ENCODE results near the gene CCNA2.
A peak's percentile ranks its signal among the peaks of the same experiment; 100 is the strongest.

Gene CCNA2

GRCh38 chr4:121819216-121819965, 4.3 kb downstream of the CCNA2 start:
- no peaks in the 10 kb centered on the region for H3K9me3 Mint-ChIP-seq
- DNase-seq (no peak), ATAC-seq (no peak)
- no peaks in the 10 kb centered on the region for H3K27me3 Mint-ChIP-seq
- H3K27ac Mint-ChIP-seq: peak overlapping the region in 1 of 2 donors; percentile 12
- peaks cover 17% of the 10 kb centered on the region for H3K4me1 Mint-ChIP-seq
- H3K4me3 Mint-ChIP-seq: no peak overlapping the region

GRCh38 chr4:121818215-121818614, 5.5 kb downstream of the CCNA2 start:
- ATAC-seq: no peak

GRCh38 chr4:121817701-121818100, 6.0 kb downstream of the CCNA2 start:
- Mint-ChIP-seq H3K27me3 (no peaks in the 10 kb centered on the region), H3K4me1 (peaks cover 28% of the 10 kb centered on the region)
- no peak for ATAC-seq

More at GRCh38 chr4:121818215-121818614, 5.5 kb downstream of the CCNA2 start:
- H3K4me1 Mint-ChIP-seq: peaks cover 24% of the 10 kb centered on the region
- H3K4me3 Mint-ChIP-seq: no peak overlapping the region
- peak overlapping the region in 1 of 2 donors; percentile 29 for H3K27ac Mint-ChIP-seq
- no peaks in the 10 kb centered on the region for H3K9me3 Mint-ChIP-seq
- DNase-seq: no peak
- no peaks in the 10 kb centered on the region for H3K27me3 Mint-ChIP-seq

GRCh38 chr4:121817006-121817405, 6.7 kb downstream of the CCNA2 start:
- Mint-ChIP-seq H3K4me3 (no peak overlapping the region), H3K27me3 (no peaks in the 10 kb centered on the region), H3K9me3 (no peaks in the 10 kb centered on the region), H3K4me1 (peaks cover 23% of the 10 kb centered on the region), H3K27ac (no peak overlapping the region)
- DNase-seq (no peak), ATAC-seq (no peak)

More at GRCh38 chr4:121817701-121818100, 6.0 kb downstream of the CCNA2 start:
- DNase-seq: no peak
- H3K4me3 Mint-ChIP-seq: no peak overlapping the region
- no peaks in the 10 kb centered on the region for H3K9me3 Mint-ChIP-seq
- H3K27ac Mint-ChIP-seq: peak overlapping the region in 1 of 2 donors; percentile 29

DNA sequence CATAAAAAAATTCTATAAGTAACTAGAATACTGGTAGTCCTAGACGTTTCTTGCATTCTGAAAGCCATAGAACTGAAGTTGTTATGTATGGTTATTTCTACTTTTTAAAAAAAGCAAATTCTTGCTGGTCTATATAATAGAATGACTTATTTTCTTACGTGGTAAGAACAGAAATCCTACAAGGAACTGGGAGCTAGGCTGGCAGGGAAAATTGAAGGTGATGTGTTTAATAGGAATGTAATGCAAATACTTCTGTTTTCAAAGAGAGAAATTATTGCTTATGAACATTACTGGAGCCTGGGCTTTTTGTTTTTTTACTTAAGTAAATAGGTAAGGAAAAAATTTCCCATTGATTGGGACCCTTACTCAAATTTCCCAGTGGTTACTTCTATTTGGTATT, 8.9 kb downstream of the CCNA2 start:
- no peaks in the 10 kb centered on the region for H3K27me3 Mint-ChIP-seq
- H3K27ac Mint-ChIP-seq: no peak overlapping the region

GRCh38 chr4:121811122-121811521, 12.6 kb downstream of the CCNA2 start:
- H3K27me3 Mint-ChIP-seq: no peaks in the 10 kb centered on the region
- no peaks in the 10 kb centered on the region for H3K9me3 Mint-ChIP-seq
- H3K27ac Mint-ChIP-seq: no peak overlapping the region
- H3K4me3 Mint-ChIP-seq: no peak overlapping the region
- ATAC-seq (peak; percentile 79), DNase-seq (no peak)
- peaks cover 18% of the 10 kb centered on the region for H3K4me1 Mint-ChIP-seq

More for the DNA sequence above, 8.9 kb downstream of the CCNA2 start:
- ATAC-seq (no peak), DNase-seq (no peak)
- Mint-ChIP-seq H3K4me1 (peaks cover 23% of the 10 kb centered on the region), H3K4me3 (no peak overlapping the region), H3K9me3 (no peaks in the 10 kb centered on the region)

DNA sequence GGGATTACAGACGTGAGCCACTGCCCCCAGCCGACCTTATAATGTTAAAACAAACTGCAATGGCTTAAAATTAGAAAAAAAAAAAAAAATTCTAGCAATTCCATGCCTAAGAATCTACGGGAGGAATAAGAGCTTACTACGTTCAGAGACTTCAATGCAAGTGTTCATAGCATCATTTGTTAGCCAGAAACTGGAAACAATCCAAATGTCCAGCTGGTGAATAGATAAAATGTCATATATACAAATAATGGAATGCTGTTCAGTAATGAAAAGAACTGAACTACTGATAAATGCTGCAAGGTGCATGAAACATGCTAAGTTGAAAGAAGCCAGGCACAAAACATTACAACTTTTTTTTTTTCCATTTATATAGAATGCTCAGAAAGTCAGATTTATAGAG, 17.3 kb downstream of the CCNA2 start:
- DNase-seq: no peak
- Mint-ChIP-seq H3K9me3 (no peaks in the 10 kb centered on the region), H3K27me3 (no peaks in the 10 kb centered on the region), H3K4me3 (no peak overlapping the region), H3K4me1 (peaks cover 29% of the 10 kb centered on the region), H3K27ac (no peak overlapping the region)
- no peak for ATAC-seq

DNA sequence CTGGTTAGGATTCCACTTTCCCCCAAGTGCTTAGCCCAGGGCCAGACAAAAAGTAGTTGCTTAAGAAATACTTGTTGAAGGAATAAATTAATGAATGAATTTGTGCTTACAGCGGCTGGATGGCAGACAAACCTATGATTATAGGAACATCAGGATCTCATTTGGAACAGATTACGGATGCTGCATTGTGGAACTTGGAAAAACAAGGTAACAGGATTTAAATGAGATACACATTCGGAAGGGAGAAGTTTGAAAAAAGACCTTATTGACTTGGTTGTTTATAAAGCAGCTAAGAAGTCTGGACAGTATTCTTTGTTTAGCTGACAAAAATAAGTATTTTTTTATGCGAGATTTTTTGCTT, 22.0 kb downstream of the CCNA2 start:
- H3K27ac Mint-ChIP-seq: peak overlapping the region; percentile 95 to 98
- no peak for ATAC-seq

GRCh38 chr4:121800961-121801714, 22.5 kb downstream of the CCNA2 start, which contains the start of gene EXOSC9:
TSS of gene EXOSC9 (plus strand) at chr4:121801323. CDS start at chr4:121801425, 102 bp downstream.
- Mint-ChIP-seq H3K4me3 (peak within 1 kb of the TSS; percentile 82 to 90), H3K4me1 (peaks cover 47% of the 10 kb centered on the region), H3K9me3 (no peaks in the 10 kb centered on the region), H3K27ac (peak within 1 kb of the TSS; percentile 95 to 98), H3K27me3 (peaks cover 3% of the 10 kb centered on the region)
- peak; percentile 85 for ATAC-seq
- DNase-seq: peak; percentile 89 to 94

More for the DNA sequence above, 22.0 kb downstream of the CCNA2 start:
- Mint-ChIP-seq H3K27me3 (no peaks in the 10 kb centered on the region), H3K9me3 (no peaks in the 10 kb centered on the region), H3K4me3 (peak overlapping the region; percentile 82 to 90), H3K4me1 (peaks cover 49% of the 10 kb centered on the region)
- no peak for DNase-seq

DNA sequence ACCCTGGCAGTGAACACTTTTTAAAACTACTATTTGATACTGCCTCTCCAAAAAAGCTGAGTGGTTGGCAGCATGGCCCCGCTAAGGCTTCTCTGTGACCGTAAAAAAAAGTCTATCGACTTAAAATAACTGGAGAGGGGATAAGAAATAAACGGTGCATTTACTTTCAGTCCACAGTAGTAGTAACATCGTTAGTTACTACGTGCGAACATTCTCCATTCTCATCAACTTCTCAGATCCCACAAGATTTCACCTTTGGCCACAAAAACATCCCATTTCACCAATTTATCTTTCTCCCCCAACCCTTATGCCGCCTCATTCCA, 23.1 kb downstream of the CCNA2 start:
- ATAC-seq (peak; percentile 12), DNase-seq (no peak)
- Mint-ChIP-seq H3K9me3 (no peaks in the 10 kb centered on the region), H3K27me3 (peaks cover 8% of the 10 kb centered on the region), H3K4me3 (peak overlapping the region; percentile 82 to 90), H3K4me1 (peaks cover 53% of the 10 kb centered on the region), H3K27ac (peak overlapping the region; percentile 95 to 98)

DNA sequence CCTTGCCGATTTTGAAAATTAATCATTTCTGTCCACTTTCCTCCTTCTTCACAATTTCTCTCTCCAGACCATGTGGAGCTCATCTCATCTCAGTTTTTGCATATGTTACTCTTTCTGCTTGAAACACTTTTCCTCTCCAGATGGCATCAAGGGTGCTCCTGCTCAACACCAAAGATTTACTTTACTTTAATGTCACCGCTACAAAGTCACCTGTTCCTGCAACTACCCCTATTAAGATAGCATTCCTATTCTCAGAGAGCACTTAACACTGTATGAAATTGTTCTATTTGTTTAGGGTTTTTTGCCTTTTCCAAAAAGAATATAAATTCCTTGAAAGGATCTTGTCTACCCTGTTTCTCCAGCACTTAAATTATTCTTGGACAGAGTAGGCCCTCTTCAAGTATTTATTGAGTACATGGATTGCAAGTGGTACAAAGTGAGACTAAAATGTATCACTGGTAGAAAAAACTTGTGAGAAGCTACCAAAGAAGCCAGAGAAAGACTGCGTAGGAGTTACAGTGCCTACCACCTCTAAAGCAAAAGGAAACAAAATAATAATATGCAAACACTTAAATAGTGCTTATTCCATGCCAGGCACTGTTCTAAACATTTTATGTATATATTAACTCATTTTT, 23.7 kb downstream of the CCNA2 start:
- peaks cover 51% of the 10 kb centered on the region for H3K4me1 Mint-ChIP-seq
- ATAC-seq (no peak), DNase-seq (no peak)
- no peaks in the 10 kb centered on the region for H3K9me3 Mint-ChIP-seq
- peaks cover 14% of the 10 kb centered on the region for H3K27me3 Mint-ChIP-seq
- H3K4me3 Mint-ChIP-seq: peak overlapping the region; percentile 82 to 90
- peak overlapping the region in 1 of 2 donors; percentile 58 for H3K27ac Mint-ChIP-seq

GRCh38 chr4:121799208-121799823, 24.4 kb downstream of the CCNA2 start:
- no peak for DNase-seq
- H3K27me3 Mint-ChIP-seq: peaks cover 21% of the 10 kb centered on the region
- peak overlapping the region in 1 of 2 donors; percentile 58 for H3K27ac Mint-ChIP-seq
- peak overlapping the region; percentile 53 to 90 for H3K4me3 Mint-ChIP-seq
- H3K4me1 Mint-ChIP-seq: peaks cover 46% of the 10 kb centered on the region
- ATAC-seq: no peak
- H3K9me3 Mint-ChIP-seq: no peaks in the 10 kb centered on the region

DNA sequence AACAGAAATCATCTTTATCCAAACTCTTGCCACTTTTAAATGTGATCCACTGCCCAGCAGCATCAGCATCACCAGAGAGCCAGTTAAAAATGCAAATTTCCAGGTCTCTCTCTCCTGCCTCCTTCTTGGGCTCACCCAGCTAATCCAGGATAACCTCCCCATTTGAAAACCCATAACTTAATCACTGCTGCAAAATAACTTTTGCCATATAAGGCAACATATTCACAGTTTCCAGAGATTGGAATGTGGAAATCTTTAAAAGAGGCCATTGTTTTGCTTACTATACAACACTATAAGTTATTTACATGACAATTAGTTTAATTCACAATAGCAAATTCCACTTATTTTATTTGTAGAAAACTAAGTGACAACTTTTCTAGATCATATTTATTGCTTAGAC, 27.4 kb downstream of the CCNA2 start:
- ATAC-seq: no peak
- Mint-ChIP-seq H3K27ac (no peak overlapping the region), H3K4me1 (peaks cover 35% of the 10 kb centered on the region), H3K27me3 (peaks cover 23% of the 10 kb centered on the region), H3K9me3 (no peaks in the 10 kb centered on the region), H3K4me3 (no peak overlapping the region)
- DNase-seq: no peak

DNA sequence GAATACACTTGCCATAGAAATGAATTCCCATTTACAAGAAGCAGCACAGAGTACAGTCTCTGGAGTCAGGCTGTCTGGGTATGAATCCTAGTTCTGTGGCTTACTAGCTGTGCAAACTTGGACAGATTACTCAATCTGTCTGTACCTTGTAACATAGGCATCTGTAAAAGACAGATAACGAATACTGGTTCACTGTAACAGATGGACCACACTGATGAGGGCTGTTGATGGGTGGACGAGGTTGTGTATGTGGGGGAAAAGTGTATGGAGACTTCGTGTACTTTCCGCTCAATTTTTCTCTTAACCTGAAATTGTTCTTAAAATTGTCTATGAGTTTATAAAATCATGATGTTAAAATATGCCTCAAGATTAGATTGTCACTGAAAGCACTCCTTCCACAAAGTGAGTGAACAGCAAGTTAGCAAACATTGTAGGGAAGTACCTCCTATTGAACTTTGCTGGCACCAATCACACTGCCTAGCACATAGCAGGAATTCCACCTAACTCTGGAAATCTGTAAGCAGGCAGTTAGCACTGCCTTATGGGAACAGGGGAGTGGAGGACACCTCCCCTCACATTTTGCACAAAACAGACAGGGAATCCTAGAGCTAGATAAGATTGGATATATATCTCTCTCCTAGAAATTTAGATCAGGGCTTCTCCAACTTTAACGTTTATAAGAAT, 29.0 kb downstream of the CCNA2 start:
- Mint-ChIP-seq H3K4me3 (no peak overlapping the region), H3K9me3 (no peaks in the 10 kb centered on the region), H3K27me3 (peaks cover 24% of the 10 kb centered on the region), H3K27ac (no peak overlapping the region), H3K4me1 (peaks cover 21% of the 10 kb centered on the region)
- DNase-seq (no peak), ATAC-seq (no peak)

DNA sequence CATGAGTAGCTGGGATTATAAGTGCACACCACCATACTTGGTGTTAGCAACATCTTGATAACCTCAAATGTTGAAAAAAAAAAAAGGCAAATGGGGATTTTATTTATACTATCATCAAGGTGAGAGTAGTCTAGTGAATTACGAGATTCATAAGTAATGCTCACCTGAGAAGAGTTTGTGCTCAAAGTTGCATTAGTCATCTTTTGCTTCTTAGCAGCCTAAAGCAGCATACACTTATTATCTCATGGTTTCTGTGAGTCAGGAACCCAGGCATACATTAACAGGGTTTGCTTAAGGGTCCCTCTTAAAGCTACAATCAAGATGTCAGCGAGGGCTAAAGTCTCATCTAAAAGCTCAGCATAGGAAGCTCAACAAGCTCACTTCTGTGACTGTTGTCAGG, 30.7 kb downstream of the CCNA2 start:
- ATAC-seq: no peak
- Mint-ChIP-seq H3K4me1 (peaks cover 24% of the 10 kb centered on the region), H3K27me3 (peaks cover 40% of the 10 kb centered on the region), H3K4me3 (no peak overlapping the region), H3K9me3 (no peaks in the 10 kb centered on the region), H3K27ac (no peak overlapping the region)
- no peak for DNase-seq

All from stimulated activated naive CD8-positive, alpha-beta T cell treated with anti-CD3 and anti-CD28 coated beads, Interleukin-15, amount 100 ng/mL, for 72 hours (primary cell).